Endothelial cell (in vitro differentiated cells): ENCODE results near the gene ELF5. TPM values are rescaled to one million over a fixed set of nuclear protein-coding genes. Genes with fewer than 3 reads are reported as not detected.

Source experiments
- DNase-seq: peaks from one replicate; pipeline ENCODE4 v3.0.0; 2021; ENCODE audit warnings: low spot score
- H3K27ac Mint-ChIP-seq: one replicate; pipeline ENCODE4 v1.8.0; 2021; ENCODE audit warnings: mixed read lengths, inconsistent platforms; ENCODE audit not compliant: unreplicated experiment
- H3K27me3 Mint-ChIP-seq: one replicate; pipeline ENCODE4 v1.8.0; 2021; ENCODE audit warnings: mild to moderate bottlenecking, moderate library complexity, mixed read lengths, inconsistent platforms; ENCODE audit not compliant: unreplicated experiment
- H3K36me3 Mint-ChIP-seq: one replicate; pipeline ENCODE4 v1.8.0; 2021; ENCODE audit warnings: mild to moderate bottlenecking, low read depth, mixed read lengths, inconsistent platforms; ENCODE audit not compliant: unreplicated experiment
- H3K4me1 Mint-ChIP-seq: one replicate; pipeline ENCODE4 v1.8.0; 2021; ENCODE audit warnings: mild to moderate bottlenecking, mixed read lengths, inconsistent platforms; ENCODE audit not compliant: unreplicated experiment
- H3K4me3 Mint-ChIP-seq: one replicate; pipeline ENCODE4 v1.8.0; 2021; ENCODE audit warnings: mild to moderate bottlenecking, mixed read lengths, inconsistent platforms; ENCODE audit not compliant: unreplicated experiment
- H3K9me3 Mint-ChIP-seq: one replicate; pipeline ENCODE4 v1.8.0; 2021; ENCODE audit warnings: mixed read lengths, inconsistent platforms; ENCODE audit not compliant: unreplicated experiment
- total RNA-seq: library from RNA; stranded (reverse); fragmentation: NEBNext Ultra II Directional; extraction: Animal tissue kit (Norgen Biotek cat#: 25700); gene quantifications from one replicate; pipeline ENCODE4 v1.2.1, GENCODE V29; 2021; ENCODE audit not compliant: unreplicated experiment
- TF ChIP-seq, protein P1 (sequence below): fragments of 200-600 bp; sonication (generic); IDR thresholded peaks from one replicate; pipeline ENCODE4 v1.5.0; 2021; ENCODE audit warnings: antibody characterized with exemption; ENCODE audit not compliant: unreplicated experiment

The ELF5 gene
- total RNA-seq, 1 donor from 2014 or later: not detected

DNA sequence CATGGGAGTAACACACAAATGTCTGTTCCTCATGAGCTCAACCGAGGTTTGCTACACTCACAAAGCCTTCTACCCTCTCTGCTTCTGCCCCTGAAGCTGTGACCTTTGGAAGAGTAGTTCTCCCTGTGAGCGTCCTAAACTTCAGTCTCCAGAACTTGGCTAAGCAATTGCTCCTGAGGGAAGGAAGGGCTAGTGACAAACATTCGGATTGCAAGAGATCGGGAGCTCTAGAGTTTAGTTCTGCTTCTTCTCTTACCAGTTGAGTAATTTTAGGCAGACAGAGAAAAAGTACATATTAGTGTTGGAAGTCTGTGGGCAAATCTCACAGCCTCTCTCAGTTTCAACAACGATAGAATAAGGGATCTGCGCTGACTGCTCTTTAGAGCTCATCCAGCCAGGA is 27.3 kb upstream of the ELF5 start:
- Mint-ChIP-seq H3K27me3 (no peaks in the 10 kb centered on the region), H3K9me3 (no peaks in the 10 kb centered on the region), H3K4me1 (no peaks in the 10 kb centered on the region), H3K36me3 (no peaks in the 10 kb centered on the region), H3K4me3 (no peak overlapping the region), H3K27ac (no peak overlapping the region)
- TF ChIP-seq, protein P1, sequence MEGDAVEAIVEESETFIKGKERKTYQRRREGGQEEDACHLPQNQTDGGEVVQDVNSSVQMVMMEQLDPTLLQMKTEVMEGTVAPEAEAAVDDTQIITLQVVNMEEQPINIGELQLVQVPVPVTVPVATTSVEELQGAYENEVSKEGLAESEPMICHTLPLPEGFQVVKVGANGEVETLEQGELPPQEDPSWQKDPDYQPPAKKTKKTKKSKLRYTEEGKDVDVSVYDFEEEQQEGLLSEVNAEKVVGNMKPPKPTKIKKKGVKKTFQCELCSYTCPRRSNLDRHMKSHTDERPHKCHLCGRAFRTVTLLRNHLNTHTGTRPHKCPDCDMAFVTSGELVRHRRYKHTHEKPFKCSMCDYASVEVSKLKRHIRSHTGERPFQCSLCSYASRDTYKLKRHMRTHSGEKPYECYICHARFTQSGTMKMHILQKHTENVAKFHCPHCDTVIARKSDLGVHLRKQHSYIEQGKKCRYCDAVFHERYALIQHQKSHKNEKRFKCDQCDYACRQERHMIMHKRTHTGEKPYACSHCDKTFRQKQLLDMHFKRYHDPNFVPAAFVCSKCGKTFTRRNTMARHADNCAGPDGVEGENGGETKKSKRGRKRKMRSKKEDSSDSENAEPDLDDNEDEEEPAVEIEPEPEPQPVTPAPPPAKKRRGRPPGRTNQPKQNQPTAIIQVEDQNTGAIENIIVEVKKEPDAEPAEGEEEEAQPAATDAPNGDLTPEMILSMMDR: no peak
- DNase-seq: no peak

DNA sequence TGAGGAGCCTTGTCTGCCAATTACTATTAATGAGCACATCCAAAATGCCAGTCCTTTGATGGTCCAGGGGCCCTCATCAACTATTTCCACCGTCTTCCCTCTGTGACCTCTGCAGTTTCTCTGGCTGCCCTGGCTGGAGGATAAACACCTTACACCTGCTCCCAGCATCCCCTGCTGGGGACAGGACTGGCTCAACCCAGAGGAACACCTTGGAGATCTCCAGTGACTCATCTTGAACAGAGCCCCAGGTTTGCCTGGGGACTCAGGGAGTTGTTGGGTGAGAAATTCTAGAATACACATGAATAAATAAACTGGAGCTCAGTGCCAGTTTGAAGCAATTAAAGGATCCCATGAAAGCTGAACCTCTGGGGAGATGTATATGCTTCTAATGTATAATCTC is 24.0 kb upstream of the ELF5 start:
- TF ChIP-seq, protein P1: no peak
- Mint-ChIP-seq H3K27me3 (no peaks in the 10 kb centered on the region), H3K4me1 (no peaks in the 10 kb centered on the region), H3K36me3 (no peaks in the 10 kb centered on the region), H3K27ac (no peak overlapping the region), H3K4me3 (no peak overlapping the region), H3K9me3 (no peaks in the 10 kb centered on the region)
- DNase-seq: no peak

GRCh38 chr11:34536056-34536455 is 22.5 kb upstream of the ELF5 start:
- H3K4me3 Mint-ChIP-seq: no peak overlapping the region
- no peak overlapping the region for H3K27ac Mint-ChIP-seq
- no peaks in the 10 kb centered on the region for H3K4me1 Mint-ChIP-seq
- H3K36me3 Mint-ChIP-seq: no peaks in the 10 kb centered on the region
- H3K27me3 Mint-ChIP-seq: no peaks in the 10 kb centered on the region
- TF ChIP-seq, protein P1: no peak
- no peak for DNase-seq
- no peaks in the 10 kb centered on the region for H3K9me3 Mint-ChIP-seq

DNA sequence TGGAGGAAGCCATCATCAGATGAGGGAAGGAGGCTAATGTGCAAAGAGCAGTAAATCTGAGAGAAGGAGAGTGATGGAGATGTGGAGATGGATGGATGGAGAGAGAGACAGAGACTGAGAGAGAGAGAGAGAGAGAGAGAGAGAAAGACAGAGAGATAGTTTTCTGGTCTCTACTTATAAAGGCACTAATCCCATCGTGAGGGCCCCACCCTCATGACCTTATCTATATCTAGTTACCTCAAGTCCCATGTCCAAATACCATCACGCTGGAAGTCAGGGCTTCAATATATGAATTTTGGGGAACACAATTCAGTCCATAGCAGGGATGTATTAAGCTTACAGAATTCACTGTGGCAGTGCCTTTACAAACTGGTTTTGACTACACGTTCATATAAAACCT is 21.2 kb upstream of the ELF5 start:
- Mint-ChIP-seq H3K36me3 (no peaks in the 10 kb centered on the region), H3K9me3 (no peaks in the 10 kb centered on the region), H3K27ac (no peak overlapping the region), H3K27me3 (peaks cover under 1% of the 10 kb centered on the region), H3K4me1 (no peaks in the 10 kb centered on the region), H3K4me3 (no peak overlapping the region)
- TF ChIP-seq, protein P1: no peak
- no peak for DNase-seq

- Mint-ChIP-seq H3K27ac (no peak overlapping the region), H3K9me3 (no peaks in the 10 kb centered on the region), H3K4me3 (no peak overlapping the region), H3K27me3 (peaks cover 2% of the 10 kb centered on the region), H3K4me1 (no peaks in the 10 kb centered on the region), H3K36me3 (no peaks in the 10 kb centered on the region)
- no peak for DNase-seq
- TF ChIP-seq, protein P1: no peak
Measured at GRCh38 chr11:34531663-34532062, 18.1 kb upstream of the ELF5 start.
